ENCODE data around the gene HS6ST1.

Gene HS6ST1

GRCh38 chr2:128282246-128282975, 36.3 kb downstream of the HS6ST1 start:
- DNase-seq (ENCODE audit: low read depth) = no peak

GRCh38 chr2:128281852-128282245, 36.8 kb downstream of the HS6ST1 start:
- no peak for DNase-seq (ENCODE audit: low read depth)

- DNase-seq (ENCODE audit: low read depth) = no peak
Measured at GRCh38 chr2:128280901-128281321, 37.8 kb downstream of the HS6ST1 start.

GRCh38 chr2:128280158-128280871, 38.4 kb downstream of the HS6ST1 start:
- DNase-seq (ENCODE audit: low read depth) = no peak

GRCh38 chr2:128279786-128280157, 38.9 kb downstream of the HS6ST1 start:
- DNase-seq (ENCODE audit: low read depth) = no peak

GRCh38 chr2:128279009-128279408, 39.7 kb downstream of the HS6ST1 start:
- DNase-seq (ENCODE audit: low read depth) = no peak

GRCh38 chr2:128277961-128278681, 40.5 kb downstream of the HS6ST1 start:
- DNase-seq (ENCODE audit: low read depth) = no peak

- no peak for DNase-seq (ENCODE audit: low read depth)
Measured at GRCh38 chr2:128276878-128277675, 41.6 kb downstream of the HS6ST1 start.

- DNase-seq (ENCODE audit: low read depth) = no peak
Measured at GRCh38 chr2:128275498-128276045, 43.1 kb downstream of the HS6ST1 start.

GRCh38 chr2:128274218-128274617, 44.5 kb downstream of the HS6ST1 start:
- no peak for DNase-seq (ENCODE audit: low read depth)

- DNase-seq (ENCODE audit: low read depth) = peak; percentile 14
Measured at GRCh38 chr2:128273469-128274081, 45.1 kb downstream of the HS6ST1 start.

- DNase-seq (ENCODE audit: low read depth) = no peak
Measured at GRCh38 chr2:128272601-128273468, 45.8 kb downstream of the HS6ST1 start.

- DNase-seq (ENCODE audit: low read depth) = no peak
Measured at GRCh38 chr2:128271911-128272600, 46.6 kb downstream of the HS6ST1 start.

- DNase-seq (ENCODE audit: low read depth) = no peak
Measured at GRCh38 chr2:128271597-128271910, 47.1 kb downstream of the HS6ST1 start.

GRCh38 chr2:128270672-128271596, 47.7 kb downstream of the HS6ST1 start:
- DNase-seq (ENCODE audit: low read depth) = no peak

GRCh38 chr2:128269990-128270671, 48.5 kb downstream of the HS6ST1 start:
- DNase-seq (ENCODE audit: low read depth) = no peak

GRCh38 chr2:128269063-128269989, 49.3 kb downstream of the HS6ST1 start:
- no peak for DNase-seq (ENCODE audit: low read depth)
